AG04450 (cell line): ENCODE measurements around the gene LCN6. TPM values are rescaled to one million over a fixed set of nuclear protein-coding genes. Genes with fewer than 3 reads are reported as not detected.

Experiments
- CTCF ChIA-PET: fragments of 300-600, 350-600 bp; formaldehyde crosslinking; extraction: SDS; loops from one replicate; lab custom pipeline; 2022; ENCODE audit warnings: antibody characterized with exemption, inconsistent platforms; lab: Charles Lee
- POLR2A ChIA-PET: fragments of 350-600 bp; formaldehyde crosslinking; extraction: SDS; loops from one replicate; lab custom pipeline; 2021; ENCODE audit warnings: antibody characterized with exemption, inconsistent platforms; lab: Yijun Ruan, JAX
- DNase-seq: peaks from one replicate; pipeline ENCODE4 v3.0.0-alpha.2; 2011; ENCODE audit warnings: low read depth, low spot score
- H3K27ac ChIP-seq: one replicate; pipeline ENCODE4 v1.5.1; 2012; ENCODE audit warnings: low read depth, low read length, control low read depth
- H3K27me3 ChIP-seq: one replicate; pipeline ENCODE4 v1.6.0; 2012; ENCODE audit warnings: low read length; ENCODE audit not compliant: control insufficient read depth, insufficient read depth
- H3K4me3 ChIP-seq: 2 replicates; pipeline ENCODE4 v1.5.1; 2011; ENCODE audit warnings: mild to moderate bottlenecking, low read depth, low read length, control low read depth
- H3K9me3 ChIP-seq: 2 replicates; pipeline ENCODE4 v1.5.1; 2012; ENCODE audit warnings: low read length; ENCODE audit not compliant: control insufficient read depth, insufficient read depth
- polyA plus RNA-seq: library from polyadenylated mRNA; depleted of rRNA; stranded (reverse); fragments of >200 nt; gene quantifications from 2 replicates; pipeline ENCODE4 v1.2.3, GENCODE V29; 2011
- TF ChIP-seq, protein P1 (sequence below): IDR thresholded peaks from 2 replicates; pipeline ENCODE4 v1.5.1; 2011; ENCODE audit warnings: low read depth, low read length, control low read depth, inconsistent platforms

The LCN6 gene
- polyA plus RNA-seq, 1 experiment = not detected

DNA sequence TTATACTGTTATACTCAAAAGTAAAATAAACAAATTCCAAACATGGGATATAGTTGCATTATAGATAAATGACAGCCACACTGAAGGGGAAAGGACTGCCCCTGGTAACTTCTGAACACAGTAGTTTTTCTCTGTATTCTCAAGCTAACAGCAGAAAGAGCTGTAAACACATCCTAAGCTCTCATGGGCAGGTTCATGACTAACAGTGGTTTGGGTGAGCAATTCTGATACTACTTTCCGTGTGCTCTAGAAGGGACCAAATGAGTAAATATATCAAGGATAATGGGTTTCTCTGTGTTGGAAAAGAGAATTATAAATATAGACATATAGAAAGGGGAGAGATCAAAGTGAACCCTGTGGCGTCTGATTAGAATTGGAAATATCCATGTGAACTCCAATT lies 2.2 kb upstream of the LCN6 start:
- ChIA-PET CTCF (interaction anchor here (0.6 kb wide), 1 partner anchor 18 kb away, joined by 4 read pairs; no protein-coding TSS in a partner anchor), POLR2A (no interaction called here)
- peaks cover 24% of the 10 kb centered on the region for H3K9me3 ChIP-seq
- no peak overlapping the region for H3K27ac ChIP-seq
- H3K4me3 ChIP-seq = no peak overlapping the region
- TF ChIP-seq, protein P1, sequence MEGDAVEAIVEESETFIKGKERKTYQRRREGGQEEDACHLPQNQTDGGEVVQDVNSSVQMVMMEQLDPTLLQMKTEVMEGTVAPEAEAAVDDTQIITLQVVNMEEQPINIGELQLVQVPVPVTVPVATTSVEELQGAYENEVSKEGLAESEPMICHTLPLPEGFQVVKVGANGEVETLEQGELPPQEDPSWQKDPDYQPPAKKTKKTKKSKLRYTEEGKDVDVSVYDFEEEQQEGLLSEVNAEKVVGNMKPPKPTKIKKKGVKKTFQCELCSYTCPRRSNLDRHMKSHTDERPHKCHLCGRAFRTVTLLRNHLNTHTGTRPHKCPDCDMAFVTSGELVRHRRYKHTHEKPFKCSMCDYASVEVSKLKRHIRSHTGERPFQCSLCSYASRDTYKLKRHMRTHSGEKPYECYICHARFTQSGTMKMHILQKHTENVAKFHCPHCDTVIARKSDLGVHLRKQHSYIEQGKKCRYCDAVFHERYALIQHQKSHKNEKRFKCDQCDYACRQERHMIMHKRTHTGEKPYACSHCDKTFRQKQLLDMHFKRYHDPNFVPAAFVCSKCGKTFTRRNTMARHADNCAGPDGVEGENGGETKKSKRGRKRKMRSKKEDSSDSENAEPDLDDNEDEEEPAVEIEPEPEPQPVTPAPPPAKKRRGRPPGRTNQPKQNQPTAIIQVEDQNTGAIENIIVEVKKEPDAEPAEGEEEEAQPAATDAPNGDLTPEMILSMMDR = no peak
- no peak for DNase-seq
- peaks cover 28% of the 10 kb centered on the region for H3K27me3 ChIP-seq

DNA sequence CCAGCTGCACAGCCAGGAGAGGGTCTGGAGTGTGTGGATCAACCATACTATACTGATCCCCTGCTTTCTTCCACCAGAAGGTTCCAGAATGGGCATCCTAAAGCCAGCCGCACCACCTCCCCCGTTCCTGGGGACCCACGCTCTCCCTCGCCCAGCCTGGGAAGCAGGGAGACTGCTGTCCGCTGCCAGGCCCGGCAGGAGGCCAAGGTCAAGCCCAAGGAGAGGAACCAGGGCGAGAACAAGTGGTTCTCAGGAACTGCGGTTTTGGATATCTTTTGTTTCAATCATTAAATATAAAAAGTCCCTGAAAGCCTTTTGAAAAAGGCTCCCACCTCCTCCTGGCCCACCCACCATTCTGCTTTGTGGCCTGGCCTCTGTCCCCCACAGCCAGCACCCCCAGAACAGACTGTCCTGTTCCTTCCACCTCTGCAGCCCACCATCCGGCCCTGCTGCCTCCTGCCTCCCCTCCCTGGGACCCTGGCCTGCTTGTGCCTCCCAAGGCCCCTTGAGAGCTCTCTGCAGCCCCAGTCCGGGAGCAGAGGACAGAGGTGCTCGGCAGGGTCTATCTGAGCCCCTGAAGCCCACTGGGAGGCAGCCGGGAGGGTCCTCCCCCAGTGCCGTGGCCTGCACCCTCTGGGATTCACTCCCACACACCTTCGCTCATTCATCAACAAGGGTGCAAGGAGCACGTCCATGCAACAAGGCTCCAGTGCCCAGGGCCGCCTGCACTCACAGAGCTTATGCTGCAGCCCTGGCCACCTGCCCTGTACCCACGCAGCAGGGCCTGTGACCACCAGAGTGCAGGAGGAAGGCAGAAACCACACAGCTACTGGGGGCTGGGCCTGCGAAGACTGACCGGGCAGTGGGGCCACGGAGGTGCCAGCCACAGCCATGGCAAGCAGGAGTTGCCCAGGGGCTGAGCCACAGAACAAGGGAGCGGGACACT lies 614 bp upstream of the LCN6 start:
- Histone ChIP-seq H3K9me3 (peaks cover 16% of the 10 kb centered on the region), H3K27ac (no peak overlapping the region), H3K27me3 (peaks cover 30% of the 10 kb centered on the region), H3K4me3 (no peak overlapping the region)
- TF ChIP-seq, protein P1 = no peak
- no peak for DNase-seq
- ChIA-PET CTCF (no interaction called here), POLR2A (no interaction called here)

DNA sequence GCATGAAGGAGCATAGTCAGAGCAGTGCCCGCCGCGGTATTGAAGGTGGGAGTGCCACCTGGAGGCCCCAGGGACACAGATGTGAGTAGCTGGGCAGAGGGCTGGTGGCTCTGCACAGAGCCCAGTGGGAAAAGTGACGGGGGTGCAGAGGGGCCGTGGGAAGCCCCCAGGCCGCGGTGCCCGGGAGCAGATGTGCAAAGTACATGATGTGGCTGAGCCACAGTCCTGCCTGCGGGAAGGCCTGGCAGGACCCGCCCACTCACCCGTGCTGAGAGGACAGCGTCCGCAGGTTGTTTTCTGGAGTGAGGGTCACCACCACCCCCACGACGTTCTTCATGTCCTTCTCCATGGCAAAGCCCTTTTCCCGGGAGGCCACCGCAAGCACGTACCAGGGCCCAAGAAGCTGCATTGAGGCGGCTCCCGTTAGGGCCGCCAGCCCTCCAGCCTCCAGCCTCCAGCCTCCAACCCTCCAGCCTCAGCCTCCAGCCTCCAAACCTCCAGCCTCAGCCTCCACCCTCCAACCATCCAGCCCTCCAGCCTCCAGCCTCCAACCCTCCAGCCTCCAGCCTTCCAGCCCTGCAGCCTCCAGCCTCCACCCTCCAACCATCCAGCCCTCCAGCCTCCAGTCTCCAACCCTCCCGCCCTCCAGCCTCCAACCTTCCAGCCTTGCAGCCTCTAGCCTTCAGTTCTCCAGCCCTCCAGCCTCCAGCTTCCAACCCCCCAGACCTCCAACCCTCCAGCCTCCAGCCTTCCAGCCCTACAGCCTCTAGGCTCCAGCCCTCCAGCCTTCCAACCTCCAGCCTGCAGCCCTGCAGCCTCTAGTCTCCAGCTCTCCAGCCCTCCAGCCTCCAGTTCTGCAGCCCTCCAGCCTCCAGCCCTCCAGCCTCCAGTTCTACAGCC lies 914 bp downstream of the LCN6 start:
- H3K27ac ChIP-seq = no peak overlapping the region
- no peak for DNase-seq
- peaks cover 38% of the 10 kb centered on the region for H3K27me3 ChIP-seq
- TF ChIP-seq, protein P1 = no peak
- H3K4me3 ChIP-seq = no peak overlapping the region
- CTCF ChIA-PET = no interaction called here
- POLR2A ChIA-PET = no interaction called here
- peaks cover 7% of the 10 kb centered on the region for H3K9me3 ChIP-seq

DNA sequence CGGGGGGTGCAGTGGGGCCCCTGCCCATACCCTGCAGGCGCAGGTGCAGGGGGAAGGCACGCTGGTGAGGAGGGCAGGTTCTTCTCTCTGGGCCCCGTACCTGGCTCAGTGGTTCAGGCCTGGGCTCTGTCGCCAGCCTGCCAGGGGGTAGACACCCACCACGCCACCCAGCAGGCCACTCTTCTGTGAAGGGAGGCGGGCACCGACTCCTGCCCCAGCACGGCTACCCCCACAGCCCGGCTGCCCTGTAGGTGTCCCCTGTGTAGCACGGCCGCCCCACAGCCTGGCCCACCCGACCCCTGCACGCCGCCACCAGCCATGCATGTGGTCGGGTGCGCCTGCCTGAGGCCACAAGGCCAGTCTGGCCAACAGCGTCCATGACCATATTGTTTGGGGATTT lies 1.7 kb downstream of the LCN6 start:
- ChIA-PET POLR2A (no interaction called here), CTCF (interaction anchor here (0.6 kb wide), 1 partner anchor 16 kb away, joined by 8 read pairs; no protein-coding TSS in a partner anchor)
- Histone ChIP-seq H3K27me3 (peaks cover 38% of the 10 kb centered on the region), H3K9me3 (peaks cover under 1% of the 10 kb centered on the region), H3K27ac (no peak overlapping the region), H3K4me3 (no peak overlapping the region)
- TF ChIP-seq, protein P1 = no peak
- no peak for DNase-seq
